ENCODE results near the gene NOD2.

The NOD2 gene

DNA sequence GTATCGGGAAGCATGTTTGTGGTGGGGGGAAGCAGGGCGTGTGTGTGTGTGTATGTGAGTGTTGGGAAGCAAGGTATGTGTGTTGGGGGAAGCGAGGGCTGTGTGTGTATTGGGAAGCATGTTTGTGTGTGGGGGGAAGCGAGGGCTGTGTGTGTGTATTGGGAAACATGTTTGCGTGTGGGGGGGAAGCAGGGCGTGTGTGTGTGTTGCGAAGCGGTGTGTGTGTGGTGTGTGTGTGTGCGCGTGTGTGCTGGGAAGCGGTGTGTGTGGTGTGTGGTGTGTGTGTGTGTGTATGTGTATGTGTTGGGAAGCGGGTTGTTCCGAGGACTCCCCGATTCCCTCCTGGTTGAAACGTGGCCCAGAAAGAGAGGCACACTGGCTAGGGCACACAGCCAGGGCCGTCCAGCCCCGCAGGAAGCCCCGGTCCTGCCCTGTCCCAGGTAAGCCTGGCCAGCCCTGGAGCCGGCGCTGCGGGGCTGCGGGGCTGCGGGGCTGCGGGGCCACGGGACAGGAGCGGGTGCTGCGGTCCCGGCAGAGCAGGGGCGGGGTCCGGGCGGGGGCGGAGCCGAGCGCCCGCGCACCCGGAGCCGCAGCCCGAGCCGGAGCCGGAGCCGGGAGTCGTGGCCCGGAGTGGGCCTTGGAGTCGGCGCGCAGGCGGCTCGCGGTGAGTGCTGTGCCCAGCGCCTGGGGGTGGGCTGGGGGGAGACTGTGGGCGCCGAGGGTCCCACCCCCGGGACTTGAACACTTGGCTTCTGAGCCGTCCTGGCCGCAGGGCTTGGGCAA is at the start of gene NOD2:
TSS of gene NOD2 (plus strand) at position 608 of the 783 bp plus-strand sequence. CDS start 5,890 bp downstream, outside the sequence.
- no peak for DNase-seq (ENCODE audit: low read depth)

- DNase-seq (ENCODE audit: low read depth): no peak
Observed at GRCh38 chr16:50644245-50644644, 49.2 kb upstream of the NOD2 start.

DNA sequence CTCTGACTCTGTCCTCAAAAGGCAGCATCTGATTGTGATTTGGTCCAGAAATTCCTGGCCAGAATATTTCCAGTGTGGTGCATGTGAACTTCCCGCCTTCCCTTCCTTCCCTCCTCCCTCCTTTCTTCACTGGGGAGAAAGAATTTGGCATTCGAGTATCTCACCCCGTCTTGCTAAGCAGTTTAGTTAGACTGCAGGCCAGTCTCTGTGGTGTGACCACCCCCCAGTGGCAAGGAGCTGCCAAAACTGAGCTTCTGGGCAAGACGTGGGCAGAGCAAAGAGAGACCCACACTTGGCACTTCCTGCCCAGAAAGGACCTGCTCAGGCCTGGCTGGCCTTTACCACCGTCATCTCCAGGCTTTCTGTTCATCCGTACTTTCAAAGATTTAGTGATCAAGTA is 48.7 kb upstream of the NOD2 start:
- no peak for DNase-seq (ENCODE audit: low read depth)

- no peak for DNase-seq (ENCODE audit: low read depth)
Observed at GRCh38 chr16:50645563-50646220, 47.7 kb upstream of the NOD2 start.

- DNase-seq (ENCODE audit: low read depth): no peak
Observed at GRCh38 chr16:50646345-50646744, 47.1 kb upstream of the NOD2 start.

DNA sequence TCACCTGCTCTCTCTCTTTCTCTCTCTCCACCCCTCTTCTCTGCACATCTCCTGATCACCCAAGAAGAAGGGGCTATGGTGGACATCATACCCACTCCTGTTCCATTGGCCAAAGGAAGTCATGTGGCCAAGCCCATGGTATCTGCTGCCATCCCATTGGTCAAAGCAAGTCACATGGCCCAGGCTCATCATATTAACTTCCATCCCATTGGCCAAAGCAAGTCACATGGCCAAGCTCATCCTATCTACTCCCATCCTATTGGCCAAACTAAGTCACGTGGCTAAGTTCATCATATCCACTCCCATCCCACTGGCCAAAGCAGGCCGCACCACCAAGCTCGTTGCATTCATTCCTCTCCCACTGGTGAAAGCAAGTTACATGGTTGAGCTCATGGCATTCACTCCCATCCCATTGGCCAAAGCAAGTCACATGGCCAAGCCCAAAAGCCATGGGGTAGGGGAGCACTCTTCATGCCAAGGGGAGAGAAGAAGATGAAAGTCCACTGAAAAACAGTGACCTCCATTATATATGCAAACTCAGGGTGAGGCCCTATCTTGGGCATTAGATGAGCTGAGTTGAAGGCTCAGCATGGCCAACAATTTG is 41.5 kb upstream of the NOD2 start:
- DNase-seq (ENCODE audit: low read depth): no peak

DNA sequence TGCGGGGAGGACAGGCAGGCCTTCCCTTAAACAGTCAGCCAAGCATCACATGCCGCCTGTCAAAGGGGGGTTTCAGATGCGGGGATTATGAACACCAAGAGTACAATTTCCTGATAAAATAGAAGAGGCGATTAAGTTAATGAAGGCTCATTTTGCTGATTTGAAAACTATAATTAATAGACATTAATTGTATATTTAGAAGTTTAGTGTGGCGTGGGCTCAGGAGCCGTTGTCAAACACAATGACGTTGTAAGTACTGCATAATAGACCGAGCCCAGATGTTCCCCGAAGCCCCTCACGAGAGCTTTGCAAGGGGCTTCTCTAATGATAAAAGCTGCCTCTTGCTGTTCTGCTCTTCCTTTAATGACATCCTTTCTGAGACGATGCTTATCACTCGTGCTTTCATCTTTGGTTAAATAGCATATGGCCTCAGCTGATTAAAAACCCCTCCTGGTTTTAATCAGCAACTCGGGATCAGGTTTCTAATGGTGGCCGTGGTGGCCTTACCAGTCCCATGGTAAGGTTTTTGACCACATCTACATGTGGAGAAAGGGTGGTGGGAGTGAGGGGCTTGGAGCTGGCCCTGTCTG is 40.5 kb upstream of the NOD2 start:
- no peak for DNase-seq (ENCODE audit: low read depth)

DNA sequence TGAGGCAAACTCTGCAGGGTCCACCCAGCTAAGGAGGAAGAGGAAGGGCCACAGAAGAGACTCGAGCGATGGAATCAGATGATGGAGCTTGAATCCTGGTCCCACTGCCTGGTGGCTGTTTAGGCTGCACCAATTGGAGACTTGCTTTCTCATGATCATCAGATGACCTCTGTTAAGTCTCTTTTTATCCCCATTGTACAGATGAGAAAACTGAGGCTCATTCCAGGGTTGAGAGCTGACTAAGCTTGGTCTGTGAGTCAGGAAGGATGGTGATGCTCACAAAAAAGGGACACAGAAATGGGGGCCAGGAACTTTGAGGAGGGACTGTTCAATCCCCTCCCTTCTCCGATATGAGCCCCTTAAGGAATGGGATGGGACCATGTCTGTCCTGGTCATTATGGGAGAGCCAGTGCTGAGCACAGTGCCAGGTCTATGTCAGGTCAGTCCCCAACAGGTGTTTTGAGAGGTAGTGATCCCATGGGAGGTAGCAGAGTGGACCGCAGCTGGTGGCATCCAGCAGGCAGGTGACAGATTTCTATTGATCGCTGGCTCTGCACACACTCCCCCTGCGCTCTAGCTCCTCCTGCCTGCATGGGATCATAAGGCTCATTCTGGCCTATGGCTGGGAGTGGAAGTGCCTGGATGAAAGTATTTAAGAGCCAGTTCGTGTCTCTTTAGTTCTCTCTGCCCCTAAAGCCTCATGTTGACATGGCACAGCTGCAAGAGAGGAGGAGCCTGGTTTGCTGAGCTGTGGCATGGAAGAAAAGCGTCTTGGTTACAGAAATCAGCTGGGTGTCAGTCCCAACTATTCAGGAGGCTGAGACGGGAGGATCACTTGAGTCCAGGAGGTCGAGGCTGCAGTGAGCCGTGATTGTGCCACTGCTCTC is 39.5 kb upstream of the NOD2 start:
- DNase-seq (ENCODE audit: low read depth): no peak

DNA sequence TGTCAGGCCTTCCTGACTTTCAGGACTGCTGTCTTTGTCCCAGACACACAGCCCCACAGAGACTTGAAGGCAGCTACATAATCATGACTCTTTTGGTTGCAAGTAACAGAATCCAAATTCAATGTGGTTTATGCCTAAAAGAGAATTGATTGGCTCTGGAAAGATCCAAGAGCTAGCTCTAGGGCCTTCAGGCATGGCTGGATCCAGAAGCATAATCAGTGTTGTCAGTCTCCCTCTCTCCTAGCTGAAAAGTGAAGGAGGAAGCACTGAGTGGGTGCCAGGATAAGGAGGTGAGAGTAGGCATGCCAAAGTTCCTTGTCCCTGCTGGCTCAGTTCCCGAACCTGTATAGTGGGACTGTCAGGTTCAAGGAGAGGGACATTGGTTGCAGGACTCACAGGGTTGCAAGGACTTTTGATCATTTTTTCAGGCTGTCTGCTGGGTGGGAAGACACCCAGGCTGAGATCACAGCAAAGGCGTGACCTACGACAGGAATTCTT is 37.8 kb upstream of the NOD2 start:
- no peak for DNase-seq (ENCODE audit: low read depth)

GRCh38 chr16:50657241-50657640 is 36.2 kb upstream of the NOD2 start:
- DNase-seq (ENCODE audit: low read depth): no peak

DNA sequence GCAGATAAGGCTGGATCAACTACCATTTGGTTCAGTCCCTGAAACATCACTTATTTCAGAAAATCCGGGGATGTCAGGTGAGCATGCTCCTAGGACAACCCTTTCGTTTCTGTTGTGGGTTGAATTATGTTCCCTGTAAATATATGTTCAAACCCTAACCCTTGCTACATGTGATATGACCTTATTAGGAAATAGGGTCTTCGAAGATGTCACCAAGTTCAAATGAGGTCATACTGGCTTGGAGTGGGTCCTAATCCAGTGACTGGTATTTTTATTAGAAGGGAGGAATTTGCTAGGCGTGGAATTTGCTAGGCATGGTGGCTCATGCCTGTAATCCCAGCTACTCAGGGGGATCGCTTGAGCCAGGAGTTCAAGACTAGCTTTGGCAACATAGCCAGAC is 33.6 kb upstream of the NOD2 start:
- no peak for DNase-seq (ENCODE audit: low read depth)

- DNase-seq (ENCODE audit: low read depth): no peak
Observed at GRCh38 chr16:50662306-50662940, 31.0 kb upstream of the NOD2 start.

DNA sequence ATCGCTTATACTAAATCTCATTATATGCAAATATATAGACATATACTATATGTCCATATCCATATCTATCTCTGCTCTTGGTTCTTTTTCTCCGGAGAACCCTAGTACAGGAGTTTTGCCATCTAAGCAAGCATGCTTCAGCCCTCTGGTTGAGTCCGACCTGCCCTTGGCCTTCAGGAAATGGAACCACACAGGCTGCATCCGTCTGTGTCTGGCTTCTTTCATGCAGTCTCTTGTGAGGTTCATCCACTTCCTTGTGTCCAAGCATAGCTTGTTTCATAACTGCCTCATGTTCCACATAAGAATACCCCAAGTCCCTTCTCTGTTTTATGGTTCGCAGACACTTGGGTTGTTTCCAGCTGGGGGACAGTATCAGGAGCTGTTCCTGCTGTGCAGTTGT is 29.1 kb upstream of the NOD2 start:
- DNase-seq (ENCODE audit: low read depth): no peak

- DNase-seq (ENCODE audit: low read depth): peak; percentile 75
Observed at GRCh38 chr16:50665128-50665878, 28.1 kb upstream of the NOD2 start.

GRCh38 chr16:50666658-50667496 is 26.5 kb upstream of the NOD2 start:
- DNase-seq (ENCODE audit: low read depth): no peak

- no peak for DNase-seq (ENCODE audit: low read depth)
Observed at GRCh38 chr16:50667497-50668367, 25.7 kb upstream of the NOD2 start.

- no peak for DNase-seq (ENCODE audit: low read depth)
Observed at GRCh38 chr16:50668368-50669008, 24.9 kb upstream of the NOD2 start.

GRCh38 chr16:50669741-50670140 is 23.7 kb upstream of the NOD2 start:
- DNase-seq (ENCODE audit: low read depth): no peak
